DMS79 (cell line): Measurements from ENCODE around the gene SLC13A3.

ENCODE experiments used
- DNase-seq: peaks from one replicate; lab custom pipeline; 2025; lab: John Stamatoyannopoulos, UW

SLC13A3 gene

DNA sequence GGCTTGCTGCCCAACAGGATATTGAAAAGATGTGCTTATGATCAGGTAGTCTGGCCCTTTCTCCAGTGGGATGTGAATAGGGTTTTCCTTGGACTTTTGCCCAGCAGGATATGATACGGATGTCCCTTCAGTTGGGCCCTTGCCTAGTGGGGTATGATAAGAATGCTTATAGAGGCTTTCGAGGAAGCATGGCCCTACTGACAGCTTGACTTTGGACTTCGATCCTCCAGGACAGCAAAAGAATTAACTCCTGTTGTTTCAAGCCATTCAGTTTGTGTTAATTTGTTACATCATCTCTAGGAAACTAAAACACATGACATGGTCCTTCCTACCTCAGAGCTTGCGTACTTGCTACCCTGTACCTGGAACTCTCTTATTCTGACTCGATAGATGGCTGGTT, 128.2 kb downstream of the SLC13A3 start:
- DNase-seq, result no peak

DNA sequence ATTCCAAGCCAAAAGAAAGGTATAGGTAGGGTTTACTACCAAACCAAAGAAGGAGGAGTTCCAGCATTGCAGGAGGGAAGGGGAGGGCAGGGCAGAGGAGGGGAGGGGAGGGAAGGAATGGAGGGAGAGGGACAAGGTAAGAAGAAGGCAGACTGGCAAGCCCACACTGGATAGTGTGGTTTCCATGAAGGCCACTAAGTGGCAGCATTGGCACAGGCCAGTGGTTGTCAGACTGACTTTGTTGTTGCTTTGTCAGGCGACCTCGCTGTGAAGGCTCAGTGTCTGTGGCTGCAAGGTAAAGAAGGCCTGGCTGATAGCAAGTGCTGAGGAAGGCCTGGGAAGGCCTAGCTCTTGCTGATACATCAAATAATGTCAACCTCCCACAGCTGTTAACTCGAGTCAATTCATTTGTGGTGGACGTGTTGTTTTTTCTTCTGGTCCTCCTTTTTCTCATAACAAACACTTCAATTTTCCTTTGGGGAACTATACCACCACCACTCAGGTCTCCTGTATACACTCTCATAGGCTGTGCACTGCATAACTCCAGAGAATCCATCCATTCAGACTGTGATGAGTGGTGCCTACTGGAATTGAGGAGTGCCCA, 130.2 kb downstream of the SLC13A3 start:
- no peak for DNase-seq

DNA sequence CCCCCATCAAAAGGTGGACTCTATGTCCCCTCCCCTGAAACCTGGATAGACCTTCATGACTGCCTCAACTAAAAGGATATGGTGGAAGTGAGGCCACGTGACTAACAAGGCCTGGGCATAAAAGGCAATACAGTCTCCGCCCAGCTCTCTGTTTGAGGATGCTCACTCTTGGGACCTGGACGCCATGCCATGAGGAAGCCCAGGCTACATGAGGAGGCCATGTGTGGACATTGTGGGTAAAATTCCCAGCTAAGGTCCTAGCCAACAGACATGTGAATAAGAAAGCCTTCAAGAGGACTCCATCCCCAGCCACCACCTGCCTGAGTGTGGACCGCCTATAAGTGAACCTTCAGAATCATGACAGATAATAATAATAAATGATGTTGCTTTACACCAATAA, 130.7 kb downstream of the SLC13A3 start:
- DNase-seq, result no peak

DNA sequence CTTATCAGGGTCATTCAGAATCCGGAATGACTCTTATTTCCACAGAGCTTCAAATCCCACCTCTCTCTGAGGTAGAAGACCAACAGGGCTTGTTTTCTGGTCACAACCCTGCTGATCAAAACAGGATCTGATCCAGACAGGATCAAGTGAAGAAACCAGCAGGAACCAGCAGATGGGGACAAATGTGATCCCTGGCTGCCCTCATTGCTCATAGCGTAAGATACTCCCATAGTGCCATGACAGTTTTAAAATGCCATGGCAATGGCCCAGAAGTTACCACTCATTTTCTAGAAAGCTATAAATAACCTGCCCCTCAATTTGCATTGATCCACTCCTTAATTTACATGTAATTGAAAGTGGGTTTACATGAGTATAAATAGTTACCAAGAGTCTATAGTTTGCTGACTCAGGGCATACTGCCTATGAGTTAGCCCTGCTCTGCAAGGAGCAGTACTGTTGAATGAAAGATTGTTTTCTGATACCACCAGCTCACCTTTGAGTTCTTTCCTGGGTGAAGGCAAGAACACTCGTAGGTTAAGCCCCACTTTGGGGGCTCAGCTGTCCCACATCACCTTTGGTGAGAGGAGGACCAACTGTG, 131.7 kb downstream of the SLC13A3 start:
- no peak for DNase-seq

DNA sequence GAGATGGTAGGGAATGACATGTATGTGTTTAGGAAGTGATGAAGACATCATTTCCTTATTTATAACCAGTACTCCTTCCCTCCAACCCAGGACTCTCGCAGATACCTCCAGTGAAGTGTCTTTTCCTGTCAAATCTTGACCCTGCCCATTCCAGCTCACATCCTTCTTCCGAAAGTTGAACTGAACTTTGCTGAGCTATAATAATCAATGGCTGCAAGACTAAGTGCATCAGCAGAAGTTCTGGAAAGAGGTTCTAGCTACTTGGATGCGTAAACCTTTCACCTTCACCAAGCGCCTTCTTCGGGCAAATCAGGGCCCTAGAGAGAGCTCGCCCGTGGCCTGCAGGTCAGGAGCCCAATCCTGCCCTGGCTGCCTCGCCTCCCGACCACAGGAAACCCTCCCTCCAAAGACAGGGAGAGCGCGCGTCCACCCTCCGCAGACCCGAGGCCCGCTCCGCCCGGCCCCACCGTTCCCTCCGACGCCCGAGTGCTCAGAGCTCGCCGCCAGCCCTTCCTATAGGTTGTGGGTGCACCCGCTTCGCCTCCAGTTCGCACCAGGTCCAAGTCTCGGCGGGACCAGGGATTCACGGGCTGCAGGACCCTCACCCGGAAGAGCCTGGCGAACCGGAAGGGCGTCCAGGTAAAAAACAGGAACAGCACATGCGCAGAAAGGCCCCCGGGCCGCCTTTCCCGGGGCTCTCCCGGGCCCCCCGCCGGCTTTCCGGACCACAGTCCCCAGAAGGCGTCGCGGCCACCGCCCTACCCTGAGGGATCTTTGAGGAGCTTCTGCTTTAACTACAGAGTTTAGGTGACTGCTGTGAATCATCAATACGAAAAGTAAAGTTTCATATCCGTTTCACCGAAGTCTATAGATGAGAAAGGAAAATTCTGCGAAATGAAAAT, 138.1 kb downstream of the SLC13A3 start, which contains the start of gene ZNF334:
Gene ZNF334, minus strand, starts transcription at position 617 of the 902 bp plus-strand sequence. CDS start 1,457 bp downstream, outside the sequence.
- peak; percentile 13 for DNase-seq

DNA sequence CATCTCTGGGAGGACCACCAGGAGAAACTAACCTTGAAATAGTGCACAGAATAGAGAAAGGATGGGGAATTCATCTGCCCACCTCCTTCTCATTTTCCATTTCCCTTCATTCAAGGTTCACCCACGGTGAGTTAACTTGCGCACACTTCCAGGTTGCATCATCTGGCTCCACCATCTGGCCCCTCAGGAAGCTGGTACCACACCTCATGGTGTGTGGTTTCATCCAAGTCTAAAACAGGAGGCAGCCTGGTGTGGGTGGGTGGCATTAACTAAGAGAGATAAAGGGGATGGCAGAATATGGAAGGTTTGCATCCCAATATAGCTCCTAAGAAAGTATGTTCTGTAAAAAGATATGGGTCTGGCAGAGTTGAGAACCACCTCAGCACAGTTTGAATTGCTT, 141.7 kb downstream of the SLC13A3 start:
- DNase-seq, result no peak
